ENCODE data around the gene DUT.

- no peak for TF ChIP-seq CTCF (IDR thresholded peaks at IDR 0.05)
- no peak for TF ChIP-seq POLR2A (IDR thresholded peaks at IDR 0.05)
- no peak for TF ChIP-seq POLR2AphosphoS5 (IDR thresholded peaks at IDR 0.05)
These were observed 790 bp downstream of the DUT start for GRCh38 chr15:48331796-48332641.
